Lower leg skin (tissue), 3 donors: ENCODE measurements around the gene VSTM2L.

Experiments
- POLR2A ChIP-seq, 2 donors: fragments of 450-650 bp; IDR thresholded peaks; one replicate each; pipeline ENCODE4 v1.6.1; 2016 to 2017; ENCODE audit warnings: antibody characterized with exemption in 2 of 2, mild to moderate bottlenecking in 1 of 2, moderate library complexity in 1 of 2
- TF ChIP-seq, protein P1 (sequence below), 3 donors: fragments of 450-650 bp; IDR thresholded peaks; one replicate each; pipeline ENCODE4 v1.5.1; 2016; ENCODE audit warnings: antibody characterized with exemption in 3 of 3, mild to moderate bottlenecking in 3 of 3, moderate library complexity in 2 of 3

GRCh38 chr20:37929683-37930014 lies 26.7 kb downstream of the VSTM2L start:
- TF ChIP-seq, protein P1, sequence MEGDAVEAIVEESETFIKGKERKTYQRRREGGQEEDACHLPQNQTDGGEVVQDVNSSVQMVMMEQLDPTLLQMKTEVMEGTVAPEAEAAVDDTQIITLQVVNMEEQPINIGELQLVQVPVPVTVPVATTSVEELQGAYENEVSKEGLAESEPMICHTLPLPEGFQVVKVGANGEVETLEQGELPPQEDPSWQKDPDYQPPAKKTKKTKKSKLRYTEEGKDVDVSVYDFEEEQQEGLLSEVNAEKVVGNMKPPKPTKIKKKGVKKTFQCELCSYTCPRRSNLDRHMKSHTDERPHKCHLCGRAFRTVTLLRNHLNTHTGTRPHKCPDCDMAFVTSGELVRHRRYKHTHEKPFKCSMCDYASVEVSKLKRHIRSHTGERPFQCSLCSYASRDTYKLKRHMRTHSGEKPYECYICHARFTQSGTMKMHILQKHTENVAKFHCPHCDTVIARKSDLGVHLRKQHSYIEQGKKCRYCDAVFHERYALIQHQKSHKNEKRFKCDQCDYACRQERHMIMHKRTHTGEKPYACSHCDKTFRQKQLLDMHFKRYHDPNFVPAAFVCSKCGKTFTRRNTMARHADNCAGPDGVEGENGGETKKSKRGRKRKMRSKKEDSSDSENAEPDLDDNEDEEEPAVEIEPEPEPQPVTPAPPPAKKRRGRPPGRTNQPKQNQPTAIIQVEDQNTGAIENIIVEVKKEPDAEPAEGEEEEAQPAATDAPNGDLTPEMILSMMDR (IDR thresholded peaks at IDR 0.05), result no peak
- no peak for TF ChIP-seq POLR2A (IDR thresholded peaks at IDR 0.05)
